Heart left ventricle (tissue), 13 donors: ENCODE results near the gene CCL7.

ENCODE experiments used
- POLR2A ChIP-seq, 2 donors: fragments of 450-650 bp; IDR thresholded peaks; one replicate each; pipeline ENCODE4 v1.6.1; 2017; ENCODE audit warnings: antibody characterized with exemption in 2 of 2, mild to moderate bottlenecking in 2 of 2, moderate library complexity in 2 of 2
- TF ChIP-seq, protein P1 (sequence below), 12 donors: fragments of 200-600 bp; sonication (generic) in 4 of 12; IDR thresholded peaks; one replicate each; pipeline versions ENCODE4 v1.5.0 to v1.8.0; 2018 to 2022; ENCODE audit warnings: antibody characterized with exemption in 12 of 12, mild to moderate bottlenecking in 5 of 12
- donor health status: ischemic (EF 13 %, LVEDD 7.1; RV severe dilation, severe dysfunction).
- donor health status: DM: no; HTN: yes; CAD: no.
- donor health status: DM: no; HTN: no; CAD: no.
- donor health status: ischemic (EF 25% LVEDD 6.9; RV normal size, moderate dysfunction).
- donor health status: ischemic (EF 25% LVEDD 5.7; RV mildly dilated, moderate dysfunction).
- donor health status: ischemic (EF 35%, LVEDD 5.7; RV mildly dilated, moderate dysfunction).
- donor health status: nonischemic (EF 11% LVEDD 7.7; RV severe dilation, severe dysfunction).
- donor health status: DM: yes; HTN: yes; CAD: no.
- donor health status: PGD.
- donor health status: ischemic (EF 29% LVEDD 5.4; RV normal size, mild dysfunction).
- donor health status: nonischemic (EF 23%, LVEDD 6.1; RV moderate dilation, normal function).

GRCh38 chr17:34285286-34285792 lies 15.3 kb downstream of the CCL7 start, which contains the start of gene CCL11:
- TF ChIP-seq POLR2A (IDR thresholded peaks at IDR 0.05): no peak
- TF ChIP-seq, protein P1, sequence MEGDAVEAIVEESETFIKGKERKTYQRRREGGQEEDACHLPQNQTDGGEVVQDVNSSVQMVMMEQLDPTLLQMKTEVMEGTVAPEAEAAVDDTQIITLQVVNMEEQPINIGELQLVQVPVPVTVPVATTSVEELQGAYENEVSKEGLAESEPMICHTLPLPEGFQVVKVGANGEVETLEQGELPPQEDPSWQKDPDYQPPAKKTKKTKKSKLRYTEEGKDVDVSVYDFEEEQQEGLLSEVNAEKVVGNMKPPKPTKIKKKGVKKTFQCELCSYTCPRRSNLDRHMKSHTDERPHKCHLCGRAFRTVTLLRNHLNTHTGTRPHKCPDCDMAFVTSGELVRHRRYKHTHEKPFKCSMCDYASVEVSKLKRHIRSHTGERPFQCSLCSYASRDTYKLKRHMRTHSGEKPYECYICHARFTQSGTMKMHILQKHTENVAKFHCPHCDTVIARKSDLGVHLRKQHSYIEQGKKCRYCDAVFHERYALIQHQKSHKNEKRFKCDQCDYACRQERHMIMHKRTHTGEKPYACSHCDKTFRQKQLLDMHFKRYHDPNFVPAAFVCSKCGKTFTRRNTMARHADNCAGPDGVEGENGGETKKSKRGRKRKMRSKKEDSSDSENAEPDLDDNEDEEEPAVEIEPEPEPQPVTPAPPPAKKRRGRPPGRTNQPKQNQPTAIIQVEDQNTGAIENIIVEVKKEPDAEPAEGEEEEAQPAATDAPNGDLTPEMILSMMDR (IDR thresholded peaks at IDR 0.05): no peak
